Astrocyte (in vitro differentiated cells and primary cell): ENCODE measurements around the gene SAMD10. TPM values are rescaled to one million over a fixed set of nuclear protein-coding genes. Genes with fewer than 3 reads are reported as not detected.
A peak's percentile ranks its signal among the peaks of the same experiment; 100 is the strongest.

ENCODE experiments used
- microRNA-seq: library from miRNA; unstranded; fragments of <30 nt; microRNA quantifications from one replicate; pipeline ENCODE4 v1.2.0, GENCODE V29; 2020
- total RNA-seq: library from RNA; stranded (reverse); gene quantifications from 2 replicates; pipeline ENCODE4 v1.2.1, GENCODE V29; 2021

SAMD10 gene
- total RNA-seq, 1 donor from 2014 or later, result 4.3 TPM

Small RNA genes lying within 50 kb of the gene (microRNA-seq; reads per million reads assigned to microRNA genes)
- gene MIR1914 (11.8 reads per million, percentile 39 among the genes with 10 or more reads in this experiment), gene MIR647 (not detected)

Other genes starting within 250 kb of the SAMD10 start
- 7.6 TPM in 2 replicates for gene LIME1, start 243.0 kb downstream of the SAMD10 start, total RNA-seq
- 65.6 and 68.3 TPM in 2 replicates for gene SLC2A4RG, start 239.9 kb downstream of the SAMD10 start, total RNA-seq
- gene ZBTB46, start 148.4 kb downstream of the SAMD10 start, total RNA-seq, result 12.9 and 13.9 TPM in 2 replicates
- gene ABHD16B, start 118.1 kb downstream of the SAMD10 start, total RNA-seq, result not detected in 2 replicates
- 145 TPM in 2 replicates for gene TPD52L2, start 114.4 kb downstream of the SAMD10 start, total RNA-seq
- 64.6 and 65.6 TPM in 2 replicates for gene DNAJC5, start 84.5 kb downstream of the SAMD10 start, total RNA-seq
- 33.0 and 33.4 TPM in 2 replicates for gene UCKL1, start 23.2 kb downstream of the SAMD10 start, total RNA-seq
- 27.5 and 27.7 TPM in 2 replicates for gene ZNF512B, start 9.7 kb downstream of the SAMD10 start, total RNA-seq
- gene PRPF6, start 1.5 kb upstream of the SAMD10 start, total RNA-seq, result 52.3 and 52.6 TPM in 2 replicates
- 0.75 and 0.99 TPM in 2 replicates for gene C20orf204, start 56.5 kb upstream of the SAMD10 start, total RNA-seq
- 0.52 and 0.60 TPM in 2 replicates for gene SOX18, start 70.0 kb upstream of the SAMD10 start, total RNA-seq
- 52.4 and 53.1 TPM in 2 replicates for gene TCEA2, start 83.6 kb upstream of the SAMD10 start, total RNA-seq
- gene RGS19, start 99.9 kb upstream of the SAMD10 start, total RNA-seq, result 15.7 and 18.3 TPM in 2 replicates
- 2.8 and 3.6 TPM in 2 replicates for gene OPRL1, start 100.4 kb upstream of the SAMD10 start, total RNA-seq
- 0.34 TPM in 1 of 2 replicates, not detected in the other for gene LKAAEAR1, start 104.8 kb upstream of the SAMD10 start, total RNA-seq
- gene NPBWR2, start 127.9 kb upstream of the SAMD10 start, total RNA-seq, result not detected in 2 replicates
- gene MYT1, start 184.8 kb upstream of the SAMD10 start, total RNA-seq, result 0.17 TPM in 1 of 2 replicates, not detected in the other